CD4-positive, alpha-beta T cell treated with Interleukin-12 subunit alpha and Interleukin-12 subunit beta, for 1 hour (primary cell): ENCODE data around the gene WFDC6.

Experiments
- DNase-seq: peaks from one replicate; pipeline ENCODE4 v3.0.0-alpha.2; 2020

WFDC6 gene

GRCh38 chr20:45515147-45515913, 24.0 kb downstream of the WFDC6 start, which contains the start of gene SPINT3:
TSS of gene SPINT3 (minus strand) at chr20:45515622. CDS start at chr20:45515608, 14 bp downstream.
- no peak for DNase-seq

GRCh38 chr20:45510242-45510862, 28.9 kb downstream of the WFDC6 start:
- no peak for DNase-seq

- no peak for DNase-seq
Observed at GRCh38 chr20:45509091-45509490, 30.2 kb downstream of the WFDC6 start.

- DNase-seq = no peak
Observed at GRCh38 chr20:45508068-45508886, 31.0 kb downstream of the WFDC6 start.

GRCh38 chr20:45507011-45507820, 32.1 kb downstream of the WFDC6 start:
- no peak for DNase-seq

- no peak for DNase-seq
Observed at GRCh38 chr20:45506398-45506797, 32.9 kb downstream of the WFDC6 start.

- no peak for DNase-seq
Observed at GRCh38 chr20:45503403-45503802, 35.9 kb downstream of the WFDC6 start.

- no peak for DNase-seq
Observed at GRCh38 chr20:45502561-45502960, 36.7 kb downstream of the WFDC6 start.

- no peak for DNase-seq
Observed at GRCh38 chr20:45501600-45501999, 37.7 kb downstream of the WFDC6 start.

- no peak for DNase-seq
Observed at GRCh38 chr20:45500022-45500421, 39.3 kb downstream of the WFDC6 start.

GRCh38 chr20:45497971-45498494, 41.2 kb downstream of the WFDC6 start:
- no peak for DNase-seq

GRCh38 chr20:45496166-45496565, 43.1 kb downstream of the WFDC6 start:
- DNase-seq = no peak

- no peak for DNase-seq
Observed at GRCh38 chr20:45495501-45495941, 43.8 kb downstream of the WFDC6 start.

GRCh38 chr20:45489083-45489531, 50.2 kb downstream of the WFDC6 start:
- DNase-seq = no peak

GRCh38 chr20:45487231-45487635, 52.0 kb downstream of the WFDC6 start:
- DNase-seq = no peak

GRCh38 chr20:45485388-45485787, 53.9 kb downstream of the WFDC6 start:
- no peak for DNase-seq

- DNase-seq = no peak
Observed at GRCh38 chr20:45484676-45485075, 54.6 kb downstream of the WFDC6 start.
